Measurements from ENCODE around the gene ZAR1L. TPM values are rescaled to one million over a fixed set of nuclear protein-coding genes. Genes with fewer than 3 reads are reported as not detected.

The ZAR1L gene
- total and polyA plus RNA-seq, 9 of the 15 experiments (the other 6 are each of a cell fraction or from before 2014, with no cell fraction given), result not detected

- H3K79me2 ChIP-seq (ENCODE audit: control insufficient read depth, insufficient read depth, low read length), result no peaks in the 10 kb centered on the region
- intact Hi-C loops (cut with micrococcal nuclease), result no loop called here
- POLR2A ChIA-PET, result no interaction called here
- no peak overlapping the region for H3K9ac ChIP-seq (ENCODE audit: insufficient read depth in 1 of 2, low read depth in 2 of 2, low read length in 2 of 2)
- H3K4me3 ChIP-seq, result no peak overlapping the region
- FAIRE-seq (no peak), DNase-seq (ENCODE audit: extremely low read depth in 1 of 4, low spot score in 3 of 4) (no peak), ATAC-seq (no peak)
- no peak overlapping the region for H3K27ac ChIP-seq (ENCODE audit: extremely low read depth, low read depth, low read length)
- no peaks in the 10 kb centered on the region for H4K20me1 ChIP-seq (replicated peaks; ENCODE audit: control insufficient read depth, insufficient read depth, low read length)
- BruUV-seq (replicated peaks), result no TSS peak
- H3K9me1 ChIP-seq (ENCODE audit: control insufficient read depth, insufficient read depth, low read length), result no peaks in the 10 kb centered on the region
- in situ Hi-C loops (cut with MboI), result no loop called here
- H3K4me1 ChIP-seq (replicated peaks in 1 of 2; ENCODE audit: control insufficient read depth in 2 of 2, insufficient read depth in 2 of 2, low read length in 2 of 2), result peaks cover 0 to 4% of the 10 kb centered on the region in 2 experiments; a peak in 4 of 5 replicates
- H3K9me3 ChIP-seq (replicated peaks; ENCODE audit: control insufficient read depth, insufficient read depth, low read depth, low read length), result no peaks in the 10 kb centered on the region
- no peaks in the 10 kb centered on the region for H3K27me3 ChIP-seq (ENCODE audit: control insufficient read depth in 2 of 2, insufficient read depth in 2 of 2, low read length in 2 of 2)
- TF ChIP-seq TSC22D4 (tag; IDR thresholded peaks at IDR 0.05) (no peak), MED1 (CRISPR knock-in tag; IDR thresholded peaks at IDR 0.05; ENCODE audit: borderline replicate concordance) (no peak), ZC3H11A (IDR thresholded peaks at IDR 0.05; ENCODE audit: low read depth, low read length) (no peak), ZNF280B (CRISPR knock-in tag; IDR thresholded peaks at IDR 0.05) (no peak), MTF1 (CRISPR knock-in tag; IDR thresholded peaks at IDR 0.05; ENCODE audit: borderline replicate concordance) (no peak), NONO (IDR thresholded peaks at IDR 0.05; ENCODE audit: low read depth in 2 of 2, low read length in 1 of 2) (no peak), CSDE1 (IDR thresholded peaks at IDR 0.05) (no peak), ZNF583 (CRISPR knock-in tag; IDR thresholded peaks at IDR 0.05) (no peak), FOXP1 (CRISPR knock-in tag; IDR thresholded peaks at IDR 0.05) (no peak), TRIM24 (IDR thresholded peaks at IDR 0.05) (no peak), ZNF280A (IDR thresholded peaks at IDR 0.05; ENCODE audit: low read depth, partially characterized antibody) (no peak), FOXJ3 (CRISPR knock-in tag; IDR thresholded peaks at IDR 0.05) (no peak), ZFPM2 (CRISPR knock-in tag; IDR thresholded peaks at IDR 0.05) (no peak), PRPF4 (IDR thresholded peaks at IDR 0.05; ENCODE audit: insufficient read depth, low read depth, low read length, poor library complexity, severe bottlenecking) (no peak), ELF1 (tag; IDR thresholded peaks at IDR 0.05) (no peak), ZNF24 (IDR thresholded peaks at IDR 0.05) (no peak), NR1H2 (CRISPR knock-in tag; IDR thresholded peaks at IDR 0.05) (no peak), ZNF217 (CRISPR knock-in tag; IDR thresholded peaks at IDR 0.05) (no peak), SUPT5H (IDR thresholded peaks at IDR 0.05) (no peak), ZNF324 (CRISPR knock-in tag; IDR thresholded peaks at IDR 0.05) (no peak)
- no peak overlapping the region for H3K4me2 ChIP-seq (ENCODE audit: insufficient read depth, low read length)
- H2AFZ ChIP-seq (ENCODE audit: low read depth, low read length), result no peak overlapping the region
- CTCF ChIA-PET (ENCODE audit: low intra/inter-chr PET ratio), result no interaction called here
- H3K36me3 ChIP-seq (ENCODE audit: control insufficient read depth, insufficient read depth, low read length), result no peaks in the 10 kb centered on the region
- WGBS (ENCODE audit: insufficient coverage, low coverage, missing lambda C conversion rate), result 26% methylated on average over 2 of the region's 3 CpGs
These were observed 53.0 kb downstream of the ZAR1L start for GRCh38 chr13:32262165-32262564.

Measured in K562 (cell line).